Measurements from ENCODE around the gene SAPCD2.

The SAPCD2 gene

GRCh38 chr9:137106662-137107250 is 36.4 kb upstream of the SAPCD2 start:
- TF ChIP-seq CTCF (IDR thresholded peaks at IDR 0.05; ENCODE audit: insufficient read depth, low read depth, low read length, missing control alignments): no peak
- no peak for DNase-seq (ENCODE audit: low read depth)
- no peak overlapping the region for H3K4me3 ChIP-seq (ENCODE audit: low read length)

- no peak overlapping the region for H3K4me3 ChIP-seq (ENCODE audit: low read length)
- DNase-seq (ENCODE audit: low read depth): no peak
- no peak for TF ChIP-seq CTCF (IDR thresholded peaks at IDR 0.05; ENCODE audit: insufficient read depth, low read depth, low read length, missing control alignments)
These were observed 35.7 kb upstream of the SAPCD2 start for GRCh38 chr9:137105814-137106661.

GRCh38 chr9:137103206-137103999 is 33.0 kb upstream of the SAPCD2 start:
- TF ChIP-seq CTCF (IDR thresholded peaks at IDR 0.05; ENCODE audit: insufficient read depth, low read depth, low read length, missing control alignments): no peak
- H3K4me3 ChIP-seq (ENCODE audit: low read length): no peak overlapping the region
- DNase-seq (ENCODE audit: low read depth): no peak

- no peak for TF ChIP-seq CTCF (IDR thresholded peaks at IDR 0.05; ENCODE audit: insufficient read depth, low read depth, low read length, missing control alignments)
- DNase-seq (ENCODE audit: low read depth): no peak
- H3K4me3 ChIP-seq (ENCODE audit: low read length): no peak overlapping the region
These were observed 28.9 kb upstream of the SAPCD2 start for GRCh38 chr9:137099231-137099630.

GRCh38 chr9:137097761-137098462 is 27.6 kb upstream of the SAPCD2 start:
- no peak for DNase-seq (ENCODE audit: low read depth)
- TF ChIP-seq CTCF (IDR thresholded peaks at IDR 0.05; ENCODE audit: insufficient read depth, low read depth, low read length, missing control alignments): no peak
- H3K4me3 ChIP-seq (ENCODE audit: low read length): no peak overlapping the region

- no peak overlapping the region for H3K4me3 ChIP-seq (ENCODE audit: low read length)
- no peak for TF ChIP-seq CTCF (IDR thresholded peaks at IDR 0.05; ENCODE audit: insufficient read depth, low read depth, low read length, missing control alignments)
- no peak for DNase-seq (ENCODE audit: low read depth)
These were observed 26.6 kb upstream of the SAPCD2 start for GRCh38 chr9:137096785-137097546.

All from epithelial cell of esophagus (primary cell).